ENCODE results near the gene PIAS1.

PIAS1 gene

GRCh38 chr15:68034081-68034480, 20.0 kb upstream of the PIAS1 start:
- in situ Hi-C loops (cut with MboI; ENCODE audit: low sequenced_read_pairs) = no loop called here

- in situ Hi-C loops (cut with MboI; ENCODE audit: low sequenced_read_pairs) = no loop called here
Measured at GRCh38 chr15:68034719-68035293, 19.3 kb upstream of the PIAS1 start.

GRCh38 chr15:68038246-68038645, 15.9 kb upstream of the PIAS1 start:
- in situ Hi-C loops (cut with MboI; ENCODE audit: low sequenced_read_pairs) = no loop called here

GRCh38 chr15:68040144-68040543, 14.0 kb upstream of the PIAS1 start:
- in situ Hi-C loops (cut with MboI; ENCODE audit: low sequenced_read_pairs) = no loop called here

- in situ Hi-C loops (cut with MboI; ENCODE audit: low sequenced_read_pairs) = no loop called here
Measured at GRCh38 chr15:68042156-68042854, 11.8 kb upstream of the PIAS1 start.

- in situ Hi-C loops (cut with MboI; ENCODE audit: low sequenced_read_pairs) = no loop called here
Measured at GRCh38 chr15:68042855-68043222, 11.3 kb upstream of the PIAS1 start.

- in situ Hi-C loops (cut with MboI; ENCODE audit: low sequenced_read_pairs) = no loop called here
Measured at GRCh38 chr15:68045289-68046265, 8.5 kb upstream of the PIAS1 start.

GRCh38 chr15:68047826-68048225, 6.3 kb upstream of the PIAS1 start:
- in situ Hi-C loops (cut with MboI; ENCODE audit: low sequenced_read_pairs) = no loop called here

- in situ Hi-C loops (cut with MboI; ENCODE audit: low sequenced_read_pairs) = loop anchor here (25.0 kb wide), 1 partner anchor 189 kb away; no protein-coding TSS in a partner anchor
Measured at GRCh38 chr15:68051109-68051508, 3.0 kb upstream of the PIAS1 start.

- in situ Hi-C loops (cut with MboI; ENCODE audit: low sequenced_read_pairs) = loop anchor here (25.0 kb wide), 1 partner anchor 190 kb away; no protein-coding TSS in a partner anchor
Measured at GRCh38 chr15:68051907-68052306, 2.2 kb upstream of the PIAS1 start.

GRCh38 chr15:68052431-68052830, 1.7 kb upstream of the PIAS1 start:
- in situ Hi-C loops (cut with MboI; ENCODE audit: low sequenced_read_pairs) = loop anchor here (25.0 kb wide), 1 partner anchor 190 kb away; no protein-coding TSS in a partner anchor

- in situ Hi-C loops (cut with MboI; ENCODE audit: low sequenced_read_pairs) = loop anchor here (25.0 kb wide), 1 partner anchor 191 kb away; no protein-coding TSS in a partner anchor
Measured at GRCh38 chr15:68053001-68053400, 1.1 kb upstream of the PIAS1 start.

- in situ Hi-C loops (cut with MboI; ENCODE audit: low sequenced_read_pairs) = loop anchor here (25.0 kb wide), 1 partner anchor 192 kb away; no protein-coding TSS in a partner anchor
Measured at GRCh38 chr15:68054628-68055223, 611 bp downstream of the PIAS1 start.

GRCh38 chr15:68055224-68055705, 1.1 kb downstream of the PIAS1 start:
- in situ Hi-C loops (cut with MboI; ENCODE audit: low sequenced_read_pairs) = loop anchor here (25.0 kb wide), 1 partner anchor 193 kb away; no protein-coding TSS in a partner anchor

GRCh38 chr15:68056097-68056865, 2.2 kb downstream of the PIAS1 start:
- in situ Hi-C loops (cut with MboI; ENCODE audit: low sequenced_read_pairs) = loop anchor here (25.0 kb wide), 1 partner anchor 194 kb away; no protein-coding TSS in a partner anchor

- in situ Hi-C loops (cut with MboI; ENCODE audit: low sequenced_read_pairs) = loop anchor here (25.0 kb wide), 1 partner anchor 195 kb away; no protein-coding TSS in a partner anchor
Measured at GRCh38 chr15:68057034-68057433, 2.9 kb downstream of the PIAS1 start.

- in situ Hi-C loops (cut with MboI; ENCODE audit: low sequenced_read_pairs) = loop anchor here (25.0 kb wide), 1 partner anchor 195 kb away; no protein-coding TSS in a partner anchor
Measured at GRCh38 chr15:68057758-68058157, 3.6 kb downstream of the PIAS1 start.

GRCh38 chr15:68058970-68059369, 4.9 kb downstream of the PIAS1 start:
- in situ Hi-C loops (cut with MboI; ENCODE audit: low sequenced_read_pairs) = loop anchor here (25.0 kb wide), 1 partner anchor 197 kb away; no protein-coding TSS in a partner anchor

GRCh38 chr15:68059630-68060029, 5.5 kb downstream of the PIAS1 start:
- in situ Hi-C loops (cut with MboI; ENCODE audit: low sequenced_read_pairs) = loop anchor here (25.0 kb wide), 1 partner anchor 197 kb away; no protein-coding TSS in a partner anchor
